HG03175 (cell line): ENCODE measurements around the gene CCDC150.
"Not testable (repeated sequence)": the region's sequence is repeated elsewhere in the genome, so short reads cannot be mapped to it uniquely, and the experiment has no call there.

ENCODE experiments used
- ATAC-seq: cut with Tn5 transposase; IDR thresholded peaks from one replicate; pipeline ENCODE4 v1.9.1; 2021; ENCODE audit warnings: mild to moderate bottlenecking, moderate library complexity; ENCODE audit not compliant: unreplicated experiment

Gene CCDC150

DNA sequence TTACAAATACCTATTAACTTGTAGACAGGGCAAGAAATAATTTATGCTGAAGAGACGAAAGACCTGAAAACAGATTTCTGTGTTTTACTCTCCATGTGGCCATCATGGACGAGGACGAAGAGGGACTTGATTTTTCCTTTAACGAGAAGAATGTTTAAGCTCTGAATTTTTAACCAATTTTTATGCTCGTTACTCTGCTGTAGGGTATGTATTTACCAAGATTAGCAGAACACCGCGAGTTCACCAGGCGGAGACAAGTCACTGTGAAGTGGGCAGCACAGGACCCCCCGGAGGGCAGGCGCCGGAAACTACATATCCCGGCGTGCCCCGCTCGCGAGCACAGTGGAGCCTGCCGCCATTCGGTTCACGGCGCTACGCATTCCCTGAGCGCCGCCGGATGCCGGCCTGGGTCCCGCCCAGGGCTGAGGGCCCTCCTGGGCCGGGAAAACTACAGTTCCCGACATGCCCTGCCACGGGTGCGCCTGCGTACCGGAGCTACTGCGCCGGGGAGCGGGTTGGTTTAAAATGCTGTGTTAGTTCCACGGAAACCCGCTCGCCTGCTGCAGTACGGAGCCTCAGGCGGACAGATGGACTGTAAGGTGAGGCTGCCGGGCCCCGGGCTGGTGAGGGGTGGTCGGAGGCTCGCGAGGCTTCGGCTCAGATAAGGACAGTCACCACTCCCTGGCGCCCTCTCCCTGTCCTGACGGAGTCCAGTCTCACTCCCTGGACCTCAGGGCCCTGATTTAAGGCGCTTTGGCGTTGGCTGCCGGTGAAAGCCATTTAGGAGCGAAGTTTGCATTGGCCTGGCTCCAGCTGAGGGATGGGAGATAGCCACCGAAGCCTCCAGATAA is at the start of gene CCDC150:
TSS of gene CCDC150 (plus strand) at position 536 of the 851 bp plus-strand sequence. CDS start at position 588, 52 bp downstream.
- ATAC-seq: peak; percentile 100

DNA sequence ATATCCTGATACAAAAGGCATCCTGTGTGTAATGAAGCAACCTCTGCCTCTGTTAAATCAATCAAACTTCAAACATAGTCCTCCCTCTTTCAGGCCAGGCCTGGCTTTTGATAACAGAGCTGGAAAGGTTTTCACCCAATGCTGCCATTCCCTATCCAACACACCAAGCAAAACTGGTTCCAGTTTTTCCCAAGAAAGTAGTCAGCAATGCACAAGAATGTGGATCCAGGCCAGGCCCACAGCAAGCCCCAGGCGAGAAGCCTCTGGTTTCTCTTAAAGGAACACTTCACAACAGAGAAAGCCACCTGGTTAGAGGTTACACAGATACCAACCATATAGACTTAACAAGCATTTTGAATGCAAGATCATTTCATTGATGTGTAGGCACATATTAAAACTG is 49.2 kb upstream of the CCDC150 start:
- no peak for ATAC-seq

DNA sequence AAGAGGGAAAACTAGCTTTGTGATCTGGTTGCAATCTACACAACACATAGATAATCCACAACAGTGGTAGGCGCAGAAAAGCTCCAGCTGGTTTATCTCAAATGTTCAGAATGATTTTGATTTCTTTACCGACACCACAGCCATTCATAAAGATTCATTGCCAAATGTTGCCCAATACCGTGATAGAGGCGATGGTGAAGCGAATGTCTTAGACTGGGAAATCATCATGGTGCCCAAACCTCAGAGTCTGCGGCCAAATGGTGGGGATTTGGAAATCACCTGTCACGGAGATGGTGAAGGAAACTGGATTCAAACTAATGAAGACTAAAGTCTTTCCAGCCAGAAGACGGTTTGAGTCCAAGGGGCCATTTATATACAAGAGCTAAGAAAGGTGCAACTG is 48.5 kb upstream of the CCDC150 start:
- ATAC-seq: no peak

DNA sequence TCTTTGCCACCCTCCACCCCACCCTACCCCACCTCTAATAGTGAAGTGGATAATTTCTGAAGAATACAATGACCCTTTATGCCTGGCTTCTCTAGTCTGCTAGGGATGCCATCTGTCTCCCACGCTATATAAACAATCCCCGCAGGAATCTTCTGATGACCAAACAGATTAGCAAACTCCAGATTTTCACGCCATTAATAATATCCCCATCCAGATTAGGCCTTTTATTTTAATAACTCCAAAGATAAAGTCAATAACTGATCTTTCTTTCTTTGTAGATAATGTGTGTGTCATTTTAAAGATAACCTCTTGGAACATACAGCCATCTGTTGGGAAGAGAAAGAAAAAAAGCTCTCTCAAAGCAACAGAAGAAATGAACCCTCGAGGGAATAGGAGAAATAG is 47.9 kb upstream of the CCDC150 start:
- ATAC-seq: no peak

DNA sequence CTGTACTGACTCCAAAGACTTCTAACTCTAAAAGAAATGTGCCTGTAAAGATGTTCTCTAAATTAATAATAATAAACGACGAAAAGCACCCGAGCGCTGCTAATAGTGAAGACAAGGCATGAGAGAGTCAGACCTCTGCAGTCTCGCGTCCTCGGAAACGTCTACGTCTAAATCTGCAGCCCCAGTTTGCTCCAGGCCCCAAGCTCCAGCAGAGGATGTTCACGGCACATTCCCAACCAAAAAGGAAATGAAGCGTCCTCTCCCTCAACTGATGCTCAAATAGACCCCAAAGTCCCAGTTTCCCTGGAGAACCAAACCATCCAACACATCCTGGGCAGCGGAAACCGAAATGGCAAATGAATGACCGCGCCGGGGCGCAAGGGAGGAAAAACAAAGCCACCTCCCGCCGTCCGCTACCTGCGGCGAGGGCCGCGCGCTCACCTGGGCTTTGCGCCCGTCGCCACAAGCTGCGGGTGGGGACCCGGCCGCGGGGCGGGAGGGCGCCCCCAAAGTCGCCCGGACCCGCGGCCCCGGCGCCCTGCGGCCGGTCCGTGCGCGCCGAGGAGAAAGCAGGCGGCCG is 47.1 kb upstream of the CCDC150 start:
- ATAC-seq: peak; percentile 26

DNA sequence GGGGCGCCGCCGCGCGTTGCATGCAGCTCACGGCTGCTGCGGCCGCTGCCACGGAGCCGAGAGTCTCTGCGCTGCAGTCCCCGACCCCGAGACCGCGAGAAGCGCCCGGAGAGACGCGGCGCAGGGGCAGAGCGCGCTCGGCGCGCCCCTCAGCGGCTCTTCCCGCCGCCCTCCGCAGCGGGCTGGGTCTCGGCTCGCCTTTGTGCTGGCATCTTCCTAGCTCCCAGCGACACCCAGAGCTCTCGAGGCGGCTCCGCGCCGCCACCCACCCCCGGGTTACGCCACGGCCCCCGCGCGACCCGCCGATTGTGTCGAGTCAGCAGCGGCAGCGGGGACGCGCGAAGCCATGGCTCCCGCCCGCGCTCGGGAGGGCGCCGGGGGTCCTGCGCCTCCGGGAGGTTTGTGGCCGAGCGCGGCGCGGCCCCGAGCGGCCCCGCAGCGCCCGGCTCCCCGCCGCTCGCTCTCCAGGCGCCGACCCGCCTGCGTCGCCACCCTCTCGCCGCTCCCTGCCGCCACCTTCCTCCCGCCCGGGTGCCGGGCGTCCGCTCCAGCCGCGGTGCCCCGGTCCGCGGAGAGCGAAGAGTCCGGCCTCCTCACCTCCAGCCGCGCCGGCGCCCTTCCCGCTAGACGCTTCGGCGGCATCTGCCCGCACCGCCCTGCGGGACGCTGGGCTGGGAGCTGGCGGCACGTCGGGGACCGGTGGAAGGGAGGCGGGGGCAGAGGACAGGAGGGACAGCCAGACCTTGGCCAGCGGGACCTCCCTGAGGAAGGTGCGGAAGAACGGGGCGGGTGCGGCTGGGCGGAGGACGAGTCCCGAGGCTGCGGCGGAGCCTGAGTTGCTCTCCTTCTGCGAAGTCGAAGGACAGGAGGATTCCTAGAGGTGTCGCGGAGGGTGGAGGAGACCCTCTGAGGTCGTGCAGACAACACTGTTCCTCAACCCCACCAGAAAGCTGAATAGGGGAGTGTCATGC is 46.3 kb upstream of the CCDC150 start, which contains the start of gene HECW2:
TSS of gene HECW2 (minus strand) at position 644 of the 971 bp plus-strand sequence.
- ATAC-seq: peak; percentile 51

DNA sequence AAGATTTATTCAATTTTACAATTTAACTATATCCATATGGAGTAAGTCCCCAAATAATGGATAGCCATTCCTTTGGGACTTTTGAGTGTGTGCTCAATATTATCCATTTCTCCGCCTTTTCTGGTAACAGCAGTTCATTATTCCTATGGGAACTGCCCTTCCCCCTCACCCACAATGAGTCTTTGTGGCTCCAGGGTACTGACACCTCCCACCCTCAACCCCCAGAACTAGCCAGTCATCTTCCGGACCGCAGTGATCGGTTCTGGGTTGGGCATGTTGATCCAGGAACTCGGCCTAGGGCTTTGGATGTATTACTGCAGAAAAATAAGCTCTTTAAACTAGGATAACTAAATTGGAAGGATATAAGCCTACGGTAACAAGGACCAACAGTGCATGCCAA is 45.4 kb upstream of the CCDC150 start:
- ATAC-seq: no peak

DNA sequence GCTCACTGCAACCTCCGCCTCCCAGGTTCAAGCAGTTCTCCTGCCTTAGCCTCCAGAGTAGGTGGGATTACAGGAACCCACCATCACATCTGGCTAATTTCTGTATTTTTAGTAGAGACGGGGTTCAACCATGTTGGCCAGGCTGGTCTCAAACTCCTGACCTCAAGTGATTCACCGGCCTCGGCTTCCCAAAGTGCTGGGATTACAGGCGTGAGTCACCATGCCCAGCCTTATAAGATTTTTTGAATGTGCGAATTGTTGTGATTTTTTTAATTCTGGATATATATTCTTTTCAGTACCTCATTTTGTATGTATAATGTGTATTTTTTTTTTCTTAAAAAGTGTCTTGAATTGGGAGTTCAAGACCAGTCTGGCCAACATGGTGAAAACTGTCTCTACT is 42.0 kb upstream of the CCDC150 start:
- ATAC-seq: no peak

DNA sequence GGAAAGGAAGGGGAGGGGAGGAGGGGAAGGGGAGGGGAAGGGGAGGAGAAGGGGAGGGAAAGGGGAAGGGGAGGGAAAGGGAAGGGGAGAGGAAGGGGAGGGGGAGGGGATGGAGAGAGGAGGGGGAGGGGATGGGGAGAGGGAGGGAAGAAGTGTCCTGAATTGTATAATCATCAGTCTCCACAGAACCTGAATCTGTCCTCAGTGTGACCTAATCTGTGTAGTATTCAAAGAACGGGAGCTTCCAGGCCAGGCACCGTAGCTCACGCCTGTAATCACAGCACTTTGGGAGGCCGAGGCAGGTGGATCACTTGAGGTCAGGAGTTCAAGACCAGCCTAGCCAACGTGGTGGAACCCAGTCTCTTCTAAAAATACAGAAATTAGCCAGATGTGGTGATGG is 41.1 kb upstream of the CCDC150 start:
- ATAC-seq: no peak

DNA sequence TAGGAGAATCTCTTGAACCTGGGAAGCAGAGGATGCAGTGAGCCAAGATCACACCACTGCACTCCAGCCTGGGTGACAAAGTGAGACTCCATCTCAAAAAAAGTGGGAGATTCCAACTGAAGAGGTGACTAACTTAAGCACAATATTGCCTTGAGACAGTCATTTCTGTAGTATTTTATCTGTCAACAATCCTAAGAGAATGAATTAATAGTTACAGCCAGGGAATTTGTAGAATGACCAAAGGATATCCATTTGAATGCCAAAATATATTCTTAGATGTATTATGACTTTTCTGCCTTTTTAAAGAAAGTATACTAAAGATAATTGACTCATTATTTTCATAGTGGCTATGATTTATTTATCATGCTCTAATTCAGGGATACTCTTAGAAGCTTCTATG is 40.7 kb upstream of the CCDC150 start:
- ATAC-seq: no peak

DNA sequence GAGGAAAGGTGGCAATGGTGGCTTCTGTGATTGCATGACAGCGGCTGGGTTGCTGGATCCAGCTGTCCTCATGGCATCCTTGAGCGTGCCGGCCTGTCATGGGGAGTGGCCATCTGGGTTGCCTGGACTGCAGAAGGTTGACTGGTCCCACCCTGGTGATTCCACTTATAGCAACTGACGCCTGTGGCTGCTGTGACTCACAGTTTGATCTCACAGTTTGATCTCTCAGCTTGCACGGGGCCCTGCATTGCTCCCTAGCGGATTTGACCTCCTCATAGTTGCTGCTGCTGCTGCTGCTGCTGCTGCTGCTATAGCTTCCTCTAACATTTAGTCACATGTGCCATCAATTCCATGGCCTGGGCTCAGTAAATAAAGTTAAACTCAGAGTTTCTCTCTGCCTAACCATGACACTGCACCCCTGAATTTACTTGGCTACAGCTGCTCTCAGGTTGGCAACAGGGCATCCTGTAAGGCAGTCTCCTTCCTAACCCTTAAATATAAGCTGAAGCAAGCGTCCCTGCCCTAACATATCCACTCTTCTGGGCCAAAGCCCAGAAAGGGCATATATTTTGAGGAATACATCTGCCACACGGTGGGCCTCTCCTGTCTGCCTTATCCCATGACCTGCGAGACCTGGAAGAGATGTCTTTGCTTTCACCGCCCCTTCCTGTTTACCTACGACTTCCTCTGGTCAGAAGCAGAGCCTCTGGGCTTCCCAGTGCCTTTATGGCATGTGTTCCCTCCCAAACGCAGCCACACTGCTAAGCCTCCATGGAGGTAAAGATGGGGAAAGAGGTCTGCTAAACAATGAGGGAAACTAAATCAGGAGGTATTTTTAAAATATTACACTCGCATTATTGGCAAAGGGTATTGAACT is 37.8 kb upstream of the CCDC150 start:
- ATAC-seq: no peak

DNA sequence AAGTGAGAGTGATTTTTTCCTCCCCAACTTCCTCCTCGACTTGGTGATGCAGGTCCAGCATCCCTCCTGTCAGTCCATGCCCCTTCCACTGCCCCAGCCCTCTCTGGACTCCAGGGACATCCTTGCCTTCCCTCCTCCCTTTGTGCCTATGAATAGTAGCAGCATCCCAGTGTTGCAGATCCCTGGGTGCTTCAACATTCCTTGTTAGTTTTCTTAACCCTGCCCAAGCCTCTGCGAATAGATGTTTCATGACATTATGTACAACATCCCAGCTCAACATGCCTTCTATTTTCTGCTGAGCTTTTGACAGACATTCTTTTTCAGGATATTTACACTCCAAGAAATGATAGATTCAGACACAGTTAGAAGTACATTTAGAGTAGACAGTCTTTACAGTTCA is 35.3 kb upstream of the CCDC150 start:
- no peak for ATAC-seq

DNA sequence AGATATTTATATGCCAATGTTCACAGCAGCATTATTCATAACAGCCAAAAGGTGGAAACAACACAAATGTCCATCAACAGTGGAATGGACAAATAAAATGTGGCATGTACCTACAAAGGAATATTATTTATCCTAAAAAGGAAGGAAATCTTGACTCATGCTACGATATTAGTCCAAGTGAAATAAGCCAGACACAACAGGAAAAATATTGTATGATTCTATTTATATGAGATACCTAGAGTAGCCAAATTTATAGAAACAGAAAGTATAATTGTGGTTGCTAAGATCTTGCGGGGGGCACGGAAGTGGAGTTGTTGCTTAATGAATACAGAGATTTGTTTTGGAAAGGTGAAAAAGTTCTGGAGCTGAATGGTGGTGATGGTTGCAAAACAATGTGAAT is 33.0 kb upstream of the CCDC150 start:
- ATAC-seq: no peak

DNA sequence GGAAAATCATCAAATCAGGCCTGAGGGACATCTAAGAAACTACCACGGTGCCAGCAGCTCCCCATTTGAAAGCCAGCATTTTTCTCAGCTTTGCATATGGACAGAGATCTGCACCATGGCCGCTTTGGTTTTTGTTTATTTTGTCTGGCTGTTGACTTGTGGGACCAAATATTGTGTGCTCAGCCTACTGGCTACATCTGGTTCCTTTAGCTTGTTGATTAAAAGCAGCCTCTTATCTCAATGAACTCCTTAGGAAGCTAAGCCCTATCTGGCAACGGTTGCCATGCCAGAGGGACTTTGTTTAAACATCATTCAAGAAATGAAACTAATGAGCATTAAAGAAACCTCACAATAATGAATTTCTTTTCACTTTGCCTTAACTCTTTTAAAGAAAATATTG is 32.4 kb upstream of the CCDC150 start:
- ATAC-seq: no peak

DNA sequence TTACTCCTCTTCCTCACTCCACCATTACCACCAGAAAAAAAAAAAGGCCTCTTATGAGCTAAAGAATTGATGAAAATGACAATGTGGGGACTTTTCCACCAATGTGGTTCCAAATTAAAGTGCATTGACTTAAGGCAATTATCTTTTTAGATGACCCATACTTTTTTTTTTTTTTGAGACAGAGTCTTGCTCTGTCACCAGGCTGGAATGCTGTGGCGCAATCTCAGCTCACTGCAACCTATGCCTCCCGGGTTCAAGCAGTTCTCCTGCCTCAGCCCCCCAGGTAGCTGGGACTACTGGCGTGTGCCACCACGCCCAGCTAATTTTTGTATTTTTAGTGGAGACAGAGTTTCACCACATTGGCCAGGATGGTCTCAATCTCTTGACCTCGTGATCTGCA is 31.6 kb upstream of the CCDC150 start:
- not testable (repeated sequence) for ATAC-seq

DNA sequence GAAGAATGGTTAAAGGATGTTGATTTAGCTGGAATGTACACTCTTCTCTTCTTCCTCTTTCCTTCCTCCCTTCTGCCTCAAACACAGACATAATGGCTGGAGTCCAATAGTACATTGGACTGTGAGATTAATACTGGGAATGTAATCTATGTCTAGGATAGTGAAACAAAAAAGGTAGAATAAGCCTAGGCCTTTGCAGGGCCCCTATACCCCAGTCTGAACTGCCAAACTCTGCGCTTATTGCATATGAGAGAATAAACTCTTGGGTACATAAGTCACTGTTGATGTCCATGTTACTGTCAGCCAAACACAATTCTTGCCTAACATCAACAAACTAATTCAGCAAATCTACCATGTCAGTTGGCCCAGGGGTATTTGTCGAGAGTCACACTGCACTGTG is 29.7 kb upstream of the CCDC150 start:
- no peak for ATAC-seq

DNA sequence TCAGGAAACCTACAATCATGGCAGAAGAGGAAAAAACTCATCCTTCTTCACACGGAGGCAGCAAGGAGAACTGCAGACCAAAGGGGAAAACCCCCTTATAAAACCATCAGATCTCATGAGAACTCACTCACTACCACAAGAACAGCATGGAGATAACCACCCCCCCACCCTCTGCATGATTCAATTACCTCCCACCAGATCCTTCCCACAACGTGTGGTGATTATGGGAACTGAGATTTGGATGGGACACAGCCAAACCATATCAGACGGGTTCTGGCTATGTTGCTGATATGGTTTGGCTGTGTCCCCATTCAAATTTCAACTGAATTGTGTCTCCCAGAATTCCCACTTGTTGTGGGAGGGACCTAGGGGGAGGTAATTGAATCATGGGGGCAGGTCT is 28.7 kb upstream of the CCDC150 start:
- ATAC-seq: no peak

DNA sequence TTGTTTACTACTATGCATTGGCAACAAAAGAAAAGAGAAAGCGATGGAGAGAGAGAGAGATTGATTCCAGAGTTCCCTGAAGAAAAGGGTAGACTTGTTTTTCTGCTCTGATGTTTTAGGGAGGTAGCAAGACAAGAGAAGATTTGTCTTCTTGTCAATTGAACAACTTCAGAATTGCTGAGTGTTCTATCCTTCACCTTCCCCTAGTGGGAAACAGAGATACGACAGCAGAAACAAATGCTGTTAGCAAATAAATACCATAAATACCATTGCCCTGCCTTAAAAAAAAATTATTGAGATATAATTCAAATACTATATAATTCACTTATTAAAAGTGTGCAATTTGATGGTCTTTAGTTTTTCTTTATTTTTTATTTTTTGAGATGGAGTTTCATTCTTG is 26.2 kb upstream of the CCDC150 start:
- ATAC-seq: no peak

DNA sequence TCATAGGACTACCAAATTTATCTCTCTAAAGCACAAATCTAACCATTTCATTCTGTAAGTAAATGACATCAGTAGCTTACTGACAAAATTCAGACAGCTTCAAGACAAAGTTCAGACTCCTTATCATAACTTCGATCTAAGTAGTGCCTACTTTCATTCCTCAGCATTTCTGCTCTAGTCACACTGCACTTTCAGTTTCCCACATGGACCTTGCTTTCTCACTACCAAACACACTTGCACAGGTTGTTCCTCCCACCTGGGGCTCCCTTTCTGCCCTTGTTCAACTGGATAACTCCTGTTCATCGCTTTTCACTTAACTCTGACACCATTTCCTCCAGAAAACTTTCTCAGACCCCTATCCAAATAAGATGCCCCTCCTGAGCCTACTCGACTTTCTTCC is 22.1 kb upstream of the CCDC150 start:
- ATAC-seq: no peak

DNA sequence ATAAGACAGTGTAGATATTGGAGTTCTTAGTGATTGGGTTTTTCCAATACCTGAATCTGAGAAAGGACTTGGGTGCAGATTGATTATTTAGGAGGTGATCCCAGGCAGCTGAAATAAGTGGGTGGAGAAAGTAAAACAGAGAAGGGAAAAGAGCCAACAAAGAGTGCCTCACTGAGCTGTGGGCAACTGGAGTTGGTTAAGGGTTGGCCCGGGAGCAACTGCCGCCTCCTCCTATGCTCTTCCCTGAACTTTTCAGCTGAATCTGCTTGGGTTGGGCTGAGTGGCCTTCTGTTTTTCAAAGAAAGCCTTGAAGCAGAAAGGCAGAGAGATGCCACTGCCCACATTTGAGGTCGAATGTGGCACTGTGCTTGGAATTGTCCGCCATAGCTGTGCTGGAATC is 20.9 kb upstream of the CCDC150 start:
- ATAC-seq: no peak
